ENCODE data around the gene REXO4. TPM values are rescaled to one million over a fixed set of nuclear protein-coding genes. Genes with fewer than 3 reads are reported as not detected.

REXO4 gene
- total RNA-seq, 1 donor from 2014 or later: 26.1 TPM

DNA sequence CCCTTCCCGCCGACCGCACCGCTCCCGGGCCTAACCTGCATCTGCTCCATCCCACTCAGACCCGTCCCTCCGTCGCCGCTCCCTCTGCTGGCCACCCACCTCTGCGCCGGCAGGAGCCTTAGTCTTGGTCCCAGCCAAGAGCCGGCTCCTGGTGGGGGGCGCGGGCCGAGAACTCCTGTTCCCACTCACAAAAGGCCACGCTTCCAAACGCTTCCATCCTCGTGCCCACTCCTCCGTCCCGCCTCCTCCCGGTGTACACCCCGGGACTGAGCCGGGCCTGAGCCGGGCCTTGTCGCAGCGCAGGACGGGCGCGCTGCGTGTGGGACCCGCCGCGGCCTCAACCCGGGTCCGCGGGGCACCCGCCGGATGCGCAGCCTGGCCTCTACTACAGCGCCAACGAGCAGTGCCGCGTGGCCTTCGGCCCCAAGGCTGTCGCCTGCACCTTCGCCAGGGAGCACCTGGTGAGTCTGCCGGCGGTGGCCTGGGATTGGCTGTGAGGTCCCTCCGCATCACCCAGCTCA, 11.9 kb upstream of the REXO4 start:
- Mint-ChIP-seq H3K9me3 (no peaks in the 10 kb centered on the region), H3K4me1 (peaks cover 4% of the 10 kb centered on the region), H3K27me3 (ENCODE audit: low read depth) (peaks cover 30% of the 10 kb centered on the region), H3K27ac (no peak overlapping the region), H3K4me3 (peak overlapping the region; percentile 40), H3K36me3 (peaks cover 3% of the 10 kb centered on the region)
- TF ChIP-seq, protein P1, sequence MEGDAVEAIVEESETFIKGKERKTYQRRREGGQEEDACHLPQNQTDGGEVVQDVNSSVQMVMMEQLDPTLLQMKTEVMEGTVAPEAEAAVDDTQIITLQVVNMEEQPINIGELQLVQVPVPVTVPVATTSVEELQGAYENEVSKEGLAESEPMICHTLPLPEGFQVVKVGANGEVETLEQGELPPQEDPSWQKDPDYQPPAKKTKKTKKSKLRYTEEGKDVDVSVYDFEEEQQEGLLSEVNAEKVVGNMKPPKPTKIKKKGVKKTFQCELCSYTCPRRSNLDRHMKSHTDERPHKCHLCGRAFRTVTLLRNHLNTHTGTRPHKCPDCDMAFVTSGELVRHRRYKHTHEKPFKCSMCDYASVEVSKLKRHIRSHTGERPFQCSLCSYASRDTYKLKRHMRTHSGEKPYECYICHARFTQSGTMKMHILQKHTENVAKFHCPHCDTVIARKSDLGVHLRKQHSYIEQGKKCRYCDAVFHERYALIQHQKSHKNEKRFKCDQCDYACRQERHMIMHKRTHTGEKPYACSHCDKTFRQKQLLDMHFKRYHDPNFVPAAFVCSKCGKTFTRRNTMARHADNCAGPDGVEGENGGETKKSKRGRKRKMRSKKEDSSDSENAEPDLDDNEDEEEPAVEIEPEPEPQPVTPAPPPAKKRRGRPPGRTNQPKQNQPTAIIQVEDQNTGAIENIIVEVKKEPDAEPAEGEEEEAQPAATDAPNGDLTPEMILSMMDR (IDR thresholded peaks at IDR 0.05; ENCODE audit: unreplicated experiment): peak; percentile 25
- DNase-seq (ENCODE audit: low spot score in 2 of 2, unreplicated experiment in 2 of 2): peak; percentile 50 to 73

GRCh38 chr9:133429214-133429613, 11.4 kb upstream of the REXO4 start:
- Mint-ChIP-seq H3K27ac (no peak overlapping the region), H3K9me3 (no peaks in the 10 kb centered on the region), H3K27me3 (ENCODE audit: low read depth) (peaks cover 30% of the 10 kb centered on the region), H3K4me1 (peaks cover 4% of the 10 kb centered on the region), H3K36me3 (peaks cover 3% of the 10 kb centered on the region), H3K4me3 (no peak overlapping the region)
- no peak for DNase-seq (ENCODE audit: low spot score in 2 of 2, unreplicated experiment in 2 of 2)
- TF ChIP-seq, protein P1 (IDR thresholded peaks at IDR 0.05; ENCODE audit: unreplicated experiment): no peak

- TF ChIP-seq, protein P1 (IDR thresholded peaks at IDR 0.05; ENCODE audit: unreplicated experiment): no peak
- DNase-seq (ENCODE audit: low spot score in 2 of 2, unreplicated experiment in 2 of 2): peak in 1 of 2 experiments; percentile 43
Measured at GRCh38 chr9:133428617-133429101, 10.8 kb upstream of the REXO4 start.

GRCh38 chr9:133427658-133428348, 10.0 kb upstream of the REXO4 start:
- no peak for DNase-seq (ENCODE audit: low spot score in 2 of 2, unreplicated experiment in 2 of 2)
- peak overlapping the region; percentile 51 for H3K4me3 Mint-ChIP-seq
- H3K9me3 Mint-ChIP-seq: no peaks in the 10 kb centered on the region
- peaks cover 3% of the 10 kb centered on the region for H3K36me3 Mint-ChIP-seq
- H3K27ac Mint-ChIP-seq: no peak overlapping the region
- peaks cover 28% of the 10 kb centered on the region for H3K27me3 Mint-ChIP-seq (ENCODE audit: low read depth)
- H3K4me1 Mint-ChIP-seq: peaks cover 4% of the 10 kb centered on the region
- TF ChIP-seq, protein P1 (IDR thresholded peaks at IDR 0.05; ENCODE audit: unreplicated experiment): no peak

More at GRCh38 chr9:133428617-133429101, 10.8 kb upstream of the REXO4 start:
- peaks cover 4% of the 10 kb centered on the region for H3K4me1 Mint-ChIP-seq
- H3K27me3 Mint-ChIP-seq (ENCODE audit: low read depth): peaks cover 30% of the 10 kb centered on the region
- peaks cover 3% of the 10 kb centered on the region for H3K36me3 Mint-ChIP-seq
- no peak overlapping the region for H3K27ac Mint-ChIP-seq
- no peaks in the 10 kb centered on the region for H3K9me3 Mint-ChIP-seq
- peak overlapping the region; percentile 34 for H3K4me3 Mint-ChIP-seq

GRCh38 chr9:133426011-133426410, 8.2 kb upstream of the REXO4 start:
- Mint-ChIP-seq H3K36me3 (peaks cover 3% of the 10 kb centered on the region), H3K9me3 (no peaks in the 10 kb centered on the region), H3K27ac (no peak overlapping the region), H3K27me3 (ENCODE audit: low read depth) (peaks cover 25% of the 10 kb centered on the region), H3K4me1 (peaks cover 4% of the 10 kb centered on the region), H3K4me3 (no peak overlapping the region)
- TF ChIP-seq, protein P1 (IDR thresholded peaks at IDR 0.05; ENCODE audit: unreplicated experiment): no peak
- DNase-seq (ENCODE audit: low spot score in 2 of 2, unreplicated experiment in 2 of 2): no peak

All from mesothelial cell of epicardium (in vitro differentiated cells).